HepG2 (cell line): Measurements from ENCODE around the gene CCN6.

Source experiments
- CHD4 ChIP-seq: fragments of 200-600 bp; sonication (generic); IDR thresholded peaks from 2 replicates; pipeline ENCODE4 v1.7.0; 2017; ENCODE audit warnings: mild to moderate bottlenecking, low read length, borderline replicate concordance
- GLI4 ChIP-seq: sonication (generic); formaldehyde crosslinking; IDR thresholded peaks from 2 replicates; pipeline ENCODE4 v1.5.1; 2020; ENCODE audit warnings: missing genetic modification reagents, mild to moderate bottlenecking, moderate library complexity, borderline replicate concordance
- JUNB ChIP-seq: sonication (generic); formaldehyde crosslinking; IDR thresholded peaks from 2 replicates; pipeline ENCODE4 v1.8.0; 2022; ENCODE audit warnings: missing genetic modification reagents, mild to moderate bottlenecking, borderline replicate concordance
- RFX5 ChIP-seq: IDR thresholded peaks from 2 replicates; pipeline ENCODE4 v1.6.1; 2011; ENCODE audit warnings: low read depth, low read length, improper control_type of control experiment
- TMF1 ChIP-seq: sonication (generic); formaldehyde crosslinking; IDR thresholded peaks from 2 replicates; pipeline ENCODE4 v1.8.1; 2022; ENCODE audit warnings: low read depth, missing genetic modification reagents
- ZBTB7A ChIP-seq: sonication (generic); formaldehyde crosslinking; IDR thresholded peaks from 2 replicates; pipeline ENCODE4 v1.8.0; 2022; ENCODE audit warnings: mild to moderate bottlenecking, missing genetic modification reagents
- ZNF329 ChIP-seq: sonication (generic); formaldehyde crosslinking; IDR thresholded peaks from 2 replicates; pipeline ENCODE4 v1.9.0; 2021; ENCODE audit warnings: low read depth, mild to moderate bottlenecking, missing genetic modification reagents
- TF ChIP-seq, protein P1 (sequence below): sonication (generic); formaldehyde crosslinking; IDR thresholded peaks from 2 replicates; pipeline ENCODE4 v1.4.0; 2020; ENCODE audit warnings: mild to moderate bottlenecking, missing genetic modification reagents
- TF ChIP-seq, protein P2 (sequence below): sonication (generic); formaldehyde crosslinking; IDR thresholded peaks from 2 replicates; pipeline ENCODE4 v1.5.0; 2020; ENCODE audit warnings: mild to moderate bottlenecking, missing genetic modification reagents, moderate library complexity
- TF ChIP-seq, protein P3 (sequence below): sonication (generic); formaldehyde crosslinking; IDR thresholded peaks from one replicate; pipeline ENCODE4 v1.5.1; 2020; ENCODE audit warnings: mild to moderate bottlenecking, missing genetic modification reagents; ENCODE audit errors: not compliant biosample characterization

DNA sequence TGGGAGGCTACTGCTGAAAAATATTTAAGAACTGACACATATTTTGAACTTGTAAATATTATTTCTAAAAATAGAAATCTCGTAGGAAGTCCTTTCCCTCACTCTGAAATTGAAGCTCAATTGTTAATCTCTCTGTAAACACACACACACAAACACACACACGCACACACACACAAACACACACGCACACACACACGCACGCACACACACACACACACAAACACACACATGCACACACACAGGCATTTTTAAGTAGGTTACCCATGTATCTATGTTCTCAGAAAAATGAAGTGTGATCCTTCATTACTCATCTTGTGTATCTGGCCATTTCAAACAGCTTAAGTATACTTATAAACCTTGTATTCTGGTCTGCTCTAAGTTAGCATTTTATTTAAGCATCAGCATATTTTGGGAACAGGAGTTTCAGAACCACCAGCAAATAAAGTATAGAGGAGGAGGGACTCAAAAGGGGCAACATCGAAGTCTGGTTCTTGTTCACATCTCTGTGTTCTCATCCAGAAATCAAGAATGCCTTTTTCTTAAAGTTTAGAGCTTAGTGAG is 11.6 kb downstream of the CCN6 start:
- TF ChIP-seq, protein P1, sequence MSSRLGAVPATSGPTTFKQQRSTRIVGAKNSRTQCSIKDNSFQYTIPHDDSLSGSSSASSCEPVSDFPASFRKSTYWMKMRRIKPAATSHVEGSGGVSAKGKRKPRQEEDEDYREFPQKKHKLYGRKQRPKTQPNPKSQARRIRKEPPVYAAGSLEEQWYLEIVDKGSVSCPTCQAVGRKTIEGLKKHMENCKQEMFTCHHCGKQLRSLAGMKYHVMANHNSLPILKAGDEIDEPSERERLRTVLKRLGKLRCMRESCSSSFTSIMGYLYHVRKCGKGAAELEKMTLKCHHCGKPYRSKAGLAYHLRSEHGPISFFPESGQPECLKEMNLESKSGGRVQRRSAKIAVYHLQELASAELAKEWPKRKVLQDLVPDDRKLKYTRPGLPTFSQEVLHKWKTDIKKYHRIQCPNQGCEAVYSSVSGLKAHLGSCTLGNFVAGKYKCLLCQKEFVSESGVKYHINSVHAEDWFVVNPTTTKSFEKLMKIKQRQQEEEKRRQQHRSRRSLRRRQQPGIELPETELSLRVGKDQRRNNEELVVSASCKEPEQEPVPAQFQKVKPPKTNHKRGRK (CRISPR knock-in tag), result no peak
- no peak for TF ChIP-seq ZBTB7A (CRISPR knock-in tag)
- TF ChIP-seq CHD4, result no peak
- TF ChIP-seq, protein P2, sequence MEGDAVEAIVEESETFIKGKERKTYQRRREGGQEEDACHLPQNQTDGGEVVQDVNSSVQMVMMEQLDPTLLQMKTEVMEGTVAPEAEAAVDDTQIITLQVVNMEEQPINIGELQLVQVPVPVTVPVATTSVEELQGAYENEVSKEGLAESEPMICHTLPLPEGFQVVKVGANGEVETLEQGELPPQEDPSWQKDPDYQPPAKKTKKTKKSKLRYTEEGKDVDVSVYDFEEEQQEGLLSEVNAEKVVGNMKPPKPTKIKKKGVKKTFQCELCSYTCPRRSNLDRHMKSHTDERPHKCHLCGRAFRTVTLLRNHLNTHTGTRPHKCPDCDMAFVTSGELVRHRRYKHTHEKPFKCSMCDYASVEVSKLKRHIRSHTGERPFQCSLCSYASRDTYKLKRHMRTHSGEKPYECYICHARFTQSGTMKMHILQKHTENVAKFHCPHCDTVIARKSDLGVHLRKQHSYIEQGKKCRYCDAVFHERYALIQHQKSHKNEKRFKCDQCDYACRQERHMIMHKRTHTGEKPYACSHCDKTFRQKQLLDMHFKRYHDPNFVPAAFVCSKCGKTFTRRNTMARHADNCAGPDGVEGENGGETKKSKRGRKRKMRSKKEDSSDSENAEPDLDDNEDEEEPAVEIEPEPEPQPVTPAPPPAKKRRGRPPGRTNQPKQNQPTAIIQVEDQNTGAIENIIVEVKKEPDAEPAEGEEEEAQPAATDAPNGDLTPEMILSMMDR (CRISPR knock-in tag), result no peak
- no peak for TF ChIP-seq ZNF329 (CRISPR knock-in tag)
- TF ChIP-seq RFX5, result no peak
- no peak for TF ChIP-seq TMF1 (CRISPR knock-in tag)
- no peak for TF ChIP-seq JUNB (CRISPR knock-in tag)
- TF ChIP-seq, protein P3, sequence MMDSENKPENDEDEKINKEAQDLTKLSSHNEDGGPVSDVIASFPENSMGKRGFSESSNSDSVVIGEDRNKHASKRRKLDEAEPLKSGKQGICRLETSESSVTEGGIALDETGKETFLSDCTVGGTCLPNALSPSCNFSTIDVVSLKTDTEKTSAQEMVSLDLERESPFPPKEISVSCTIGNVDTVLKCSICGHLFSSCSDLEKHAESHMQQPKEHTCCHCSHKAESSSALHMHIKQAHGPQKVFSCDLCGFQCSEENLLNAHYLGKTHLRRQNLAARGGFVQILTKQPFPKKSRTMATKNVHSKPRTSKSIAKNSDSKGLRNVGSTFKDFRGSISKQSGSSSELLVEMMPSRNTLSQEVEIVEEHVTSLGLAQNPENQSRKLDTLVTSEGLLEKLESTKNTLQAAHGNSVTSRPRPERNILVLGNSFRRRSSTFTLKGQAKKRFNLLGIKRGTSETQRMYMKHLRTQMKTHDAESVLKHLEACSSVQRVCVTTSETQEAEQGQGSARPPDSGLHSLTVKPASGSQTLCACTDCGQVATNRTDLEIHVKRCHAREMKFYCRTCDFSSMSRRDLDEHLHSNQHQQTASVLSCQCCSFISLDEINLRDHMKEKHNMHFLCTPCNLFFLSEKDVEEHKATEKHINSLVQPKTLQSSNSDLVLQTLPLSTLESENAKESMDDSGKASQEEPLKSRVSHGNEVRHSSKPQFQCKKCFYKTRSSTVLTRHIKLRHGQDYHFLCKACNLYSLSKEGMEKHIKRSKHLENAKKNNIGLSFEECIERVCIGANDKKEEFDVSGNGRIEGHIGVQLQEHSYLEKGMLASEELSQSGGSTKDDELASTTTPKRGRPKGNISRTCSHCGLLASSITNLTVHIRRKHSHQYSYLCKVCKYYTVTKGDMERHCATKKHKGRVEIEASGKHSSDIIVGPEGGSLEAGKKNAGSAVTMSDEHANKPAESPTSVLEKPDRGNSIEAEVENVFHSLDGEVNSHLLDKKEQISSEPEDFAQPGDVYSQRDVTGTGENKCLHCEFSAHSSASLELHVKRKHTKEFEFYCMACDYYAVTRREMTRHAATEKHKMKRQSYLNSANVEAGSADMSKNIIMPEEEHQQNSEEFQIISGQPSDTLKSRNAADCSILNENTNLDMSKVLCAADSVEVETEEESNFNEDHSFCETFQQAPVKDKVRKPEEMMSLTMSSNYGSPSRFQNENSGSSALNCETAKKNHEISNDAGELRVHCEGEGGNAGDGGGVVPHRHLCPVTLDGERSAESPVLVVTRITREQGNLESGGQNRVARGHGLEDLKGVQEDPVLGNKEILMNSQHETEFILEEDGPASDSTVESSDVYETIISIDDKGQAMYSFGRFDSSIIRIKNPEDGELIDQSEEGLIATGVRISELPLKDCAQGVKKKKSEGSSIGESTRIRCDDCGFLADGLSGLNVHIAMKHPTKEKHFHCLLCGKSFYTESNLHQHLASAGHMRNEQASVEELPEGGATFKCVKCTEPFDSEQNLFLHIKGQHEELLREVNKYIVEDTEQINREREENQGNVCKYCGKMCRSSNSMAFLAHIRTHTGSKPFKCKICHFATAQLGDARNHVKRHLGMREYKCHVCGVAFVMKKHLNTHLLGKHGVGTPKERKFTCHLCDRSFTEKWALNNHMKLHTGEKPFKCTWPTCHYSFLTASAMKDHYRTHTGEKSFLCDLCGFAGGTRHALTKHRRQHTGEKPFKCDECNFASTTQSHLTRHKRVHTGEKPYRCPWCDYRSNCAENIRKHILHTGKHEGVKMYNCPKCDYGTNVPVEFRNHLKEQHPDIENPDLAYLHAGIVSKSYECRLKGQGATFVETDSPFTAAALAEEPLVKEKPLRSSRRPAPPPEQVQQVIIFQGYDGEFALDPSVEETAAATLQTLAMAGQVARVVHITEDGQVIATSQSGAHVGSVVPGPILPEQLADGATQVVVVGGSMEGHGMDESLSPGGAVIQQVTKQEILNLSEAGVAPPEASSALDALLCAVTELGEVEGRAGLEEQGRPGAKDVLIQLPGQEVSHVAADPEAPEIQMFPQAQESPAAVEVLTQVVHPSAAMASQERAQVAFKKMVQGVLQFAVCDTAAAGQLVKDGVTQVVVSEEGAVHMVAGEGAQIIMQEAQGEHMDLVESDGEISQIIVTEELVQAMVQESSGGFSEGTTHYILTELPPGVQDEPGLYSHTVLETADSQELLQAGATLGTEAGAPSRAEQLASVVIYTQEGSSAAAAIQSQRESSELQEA (CRISPR knock-in tag), result no peak
- TF ChIP-seq GLI4 (CRISPR knock-in tag), result no peak
